CMK (cell line): Measurements from ENCODE around the gene GCDH.

ENCODE experiments used
- DNase-seq: peaks from one replicate; pipeline ENCODE4 v3.0.0-alpha.2; 2010; ENCODE audit warnings: low read depth

Gene GCDH

DNA sequence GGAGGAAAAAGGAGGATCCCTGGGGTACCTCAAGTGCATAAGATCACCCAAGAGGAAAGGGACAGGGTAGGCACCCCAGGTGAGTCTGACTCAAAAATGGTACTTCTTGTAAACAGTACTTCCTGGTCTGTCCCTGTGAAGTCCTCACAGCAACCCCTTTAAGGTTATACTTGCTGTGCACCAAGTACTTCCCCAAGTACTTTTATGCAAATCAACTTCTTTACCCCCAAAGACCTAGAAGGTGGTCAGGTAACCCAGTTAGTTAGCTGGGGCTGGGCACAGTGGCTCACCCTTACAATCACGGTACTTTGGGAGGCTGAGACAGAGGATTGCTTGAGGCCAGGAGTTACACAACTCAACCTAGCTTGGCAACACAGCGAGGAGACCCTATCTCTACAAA is 49.9 kb downstream of the GCDH start:
- DNase-seq: no peak

DNA sequence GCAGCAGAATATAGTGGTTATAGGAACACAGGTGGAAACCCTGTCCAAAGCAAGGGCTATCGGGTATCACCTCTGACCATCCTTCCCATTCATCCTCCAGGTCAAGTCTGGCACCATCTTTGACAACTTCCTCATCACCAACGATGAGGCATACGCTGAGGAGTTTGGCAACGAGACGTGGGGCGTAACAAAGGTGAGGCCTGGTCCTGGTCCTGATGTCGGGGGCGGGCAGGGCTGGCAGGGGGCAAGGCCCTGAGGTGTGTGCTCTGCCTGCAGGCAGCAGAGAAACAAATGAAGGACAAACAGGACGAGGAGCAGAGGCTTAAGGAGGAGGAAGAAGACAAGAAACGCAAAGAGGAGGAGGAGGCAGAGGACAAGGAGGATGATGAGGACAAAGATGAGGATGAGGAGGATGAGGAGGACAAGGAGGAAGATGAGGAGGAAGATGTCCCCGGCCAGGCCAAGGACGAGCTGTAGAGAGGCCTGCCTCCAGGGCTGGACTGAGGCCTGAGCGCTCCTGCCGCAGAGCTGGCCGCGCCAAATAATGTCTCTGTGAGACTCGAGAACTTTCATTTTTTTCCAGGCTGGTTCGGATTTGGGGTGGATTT is 52.6 kb downstream of the GCDH start:
- DNase-seq: no peak

DNA sequence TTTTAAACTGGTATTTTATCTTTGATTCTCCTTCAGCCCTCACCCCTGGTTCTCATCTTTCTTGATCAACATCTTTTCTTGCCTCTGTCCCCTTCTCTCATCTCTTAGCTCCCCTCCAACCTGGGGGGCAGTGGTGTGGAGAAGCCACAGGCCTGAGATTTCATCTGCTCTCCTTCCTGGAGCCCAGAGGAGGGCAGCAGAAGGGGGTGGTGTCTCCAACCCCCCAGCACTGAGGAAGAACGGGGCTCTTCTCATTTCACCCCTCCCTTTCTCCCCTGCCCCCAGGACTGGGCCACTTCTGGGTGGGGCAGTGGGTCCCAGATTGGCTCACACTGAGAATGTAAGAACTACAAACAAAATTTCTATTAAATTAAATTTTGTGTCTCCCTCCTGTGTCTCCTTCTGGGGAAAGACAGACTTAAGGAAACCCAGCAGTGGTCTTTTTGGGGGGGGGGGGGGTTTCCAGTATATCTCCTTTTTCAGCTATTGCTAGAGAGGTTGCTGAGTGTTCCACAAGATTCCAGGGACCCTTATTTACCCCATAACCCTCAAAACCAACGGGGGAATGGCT is 53.2 kb downstream of the GCDH start:
- no peak for DNase-seq

DNA sequence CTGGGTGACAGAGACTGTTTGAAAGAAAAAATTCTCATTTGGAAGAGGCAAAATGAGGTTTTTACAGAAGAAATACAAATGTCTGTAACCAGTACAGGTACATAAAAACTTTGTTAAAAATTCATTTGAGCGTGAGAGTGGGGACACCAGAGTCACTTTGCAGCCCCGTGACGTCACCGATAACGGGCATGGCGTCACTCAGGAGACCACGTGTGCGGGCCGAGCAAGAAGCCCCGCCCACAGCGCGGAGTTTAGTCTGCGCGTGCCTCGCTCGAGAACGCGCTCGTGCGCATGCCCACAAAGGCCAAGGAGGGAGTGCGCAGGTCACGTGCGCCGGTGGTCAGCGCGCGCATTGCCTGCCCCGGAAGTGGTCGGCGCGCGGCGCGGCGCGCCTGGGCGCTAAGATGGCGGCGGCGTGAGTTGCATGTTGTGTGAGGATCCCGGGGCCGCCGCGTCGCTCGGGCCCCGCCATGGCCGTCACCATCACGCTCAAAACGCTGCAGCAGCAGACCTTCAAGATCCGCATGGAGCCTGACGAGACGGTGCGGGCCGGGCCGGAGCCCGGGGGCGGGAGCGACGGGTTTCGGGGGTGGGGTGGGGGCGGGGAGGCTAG is 54.6 kb downstream of the GCDH start, which contains the start of gene RAD23A:
RAD23A (plus strand) TSS at position 384 of the 613 bp plus-strand sequence; CDS start at position 471, 87 bp downstream.
- peak; percentile 96 for DNase-seq

DNA sequence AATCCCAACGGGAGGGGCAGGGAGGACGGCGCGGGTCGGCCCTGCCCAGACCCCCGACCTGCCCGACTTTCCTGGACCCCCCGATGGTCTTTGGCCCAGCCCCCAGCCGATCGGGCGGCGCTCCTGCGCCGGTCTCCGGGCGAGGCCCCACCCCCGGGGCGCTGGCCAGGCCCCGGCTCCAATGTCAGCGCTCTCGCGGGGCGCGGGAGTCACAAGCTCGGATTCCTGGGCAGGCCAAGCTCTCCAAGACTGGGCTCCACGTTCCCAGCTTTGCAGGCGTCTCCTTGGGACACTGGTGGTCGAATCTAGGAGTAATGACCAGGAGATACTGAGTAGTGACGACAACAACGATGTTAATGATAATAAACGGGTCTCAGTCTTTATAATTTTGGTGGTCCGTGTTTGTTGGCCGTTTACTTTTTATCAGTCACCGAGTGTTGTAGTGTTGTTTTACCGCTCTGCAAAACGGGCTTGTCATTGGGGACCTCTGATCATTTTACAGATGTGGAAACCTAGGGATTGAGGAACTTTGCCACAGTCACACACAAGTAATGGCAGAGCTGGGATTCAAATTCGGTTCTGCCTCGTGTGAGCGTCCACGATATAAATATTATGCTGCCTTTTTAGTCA is 55.2 kb downstream of the GCDH start:
- peak; percentile 53 for DNase-seq

DNA sequence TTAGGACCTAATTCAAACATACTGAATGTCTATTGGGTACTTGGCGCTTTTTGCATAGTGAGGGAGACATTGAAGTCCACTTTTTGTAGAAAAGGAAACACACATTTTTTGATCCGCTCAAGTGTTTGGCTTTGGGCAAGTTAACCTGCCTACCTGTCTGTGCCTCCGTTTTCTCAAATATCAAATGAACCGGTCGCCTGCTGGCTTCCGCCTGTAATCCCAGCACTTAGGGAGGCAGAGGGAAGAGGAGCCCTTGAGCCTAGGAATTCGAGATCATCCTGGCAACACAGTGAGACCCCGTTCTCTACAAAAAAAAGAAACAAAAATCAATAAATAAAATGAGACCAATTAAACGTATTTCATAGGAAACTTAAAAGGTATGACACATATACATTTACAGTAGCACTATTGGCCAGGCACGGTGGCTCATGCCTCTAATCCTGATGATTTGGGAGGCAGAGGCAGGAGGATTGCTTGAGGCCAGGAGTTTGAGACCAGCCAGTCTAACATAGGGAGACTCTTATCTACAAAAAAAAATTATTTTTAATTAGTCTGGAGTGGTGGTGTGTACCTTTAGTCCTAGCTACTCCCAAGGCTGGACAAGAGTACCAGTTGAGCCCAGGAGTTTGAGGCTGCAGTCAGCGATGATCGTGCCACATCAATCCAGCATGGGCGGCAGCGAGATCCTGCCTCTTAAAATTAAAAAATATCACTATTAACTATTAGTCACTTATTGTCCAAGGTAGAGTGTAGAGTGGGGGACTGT is 56.0 kb downstream of the GCDH start:
- DNase-seq: no peak

DNA sequence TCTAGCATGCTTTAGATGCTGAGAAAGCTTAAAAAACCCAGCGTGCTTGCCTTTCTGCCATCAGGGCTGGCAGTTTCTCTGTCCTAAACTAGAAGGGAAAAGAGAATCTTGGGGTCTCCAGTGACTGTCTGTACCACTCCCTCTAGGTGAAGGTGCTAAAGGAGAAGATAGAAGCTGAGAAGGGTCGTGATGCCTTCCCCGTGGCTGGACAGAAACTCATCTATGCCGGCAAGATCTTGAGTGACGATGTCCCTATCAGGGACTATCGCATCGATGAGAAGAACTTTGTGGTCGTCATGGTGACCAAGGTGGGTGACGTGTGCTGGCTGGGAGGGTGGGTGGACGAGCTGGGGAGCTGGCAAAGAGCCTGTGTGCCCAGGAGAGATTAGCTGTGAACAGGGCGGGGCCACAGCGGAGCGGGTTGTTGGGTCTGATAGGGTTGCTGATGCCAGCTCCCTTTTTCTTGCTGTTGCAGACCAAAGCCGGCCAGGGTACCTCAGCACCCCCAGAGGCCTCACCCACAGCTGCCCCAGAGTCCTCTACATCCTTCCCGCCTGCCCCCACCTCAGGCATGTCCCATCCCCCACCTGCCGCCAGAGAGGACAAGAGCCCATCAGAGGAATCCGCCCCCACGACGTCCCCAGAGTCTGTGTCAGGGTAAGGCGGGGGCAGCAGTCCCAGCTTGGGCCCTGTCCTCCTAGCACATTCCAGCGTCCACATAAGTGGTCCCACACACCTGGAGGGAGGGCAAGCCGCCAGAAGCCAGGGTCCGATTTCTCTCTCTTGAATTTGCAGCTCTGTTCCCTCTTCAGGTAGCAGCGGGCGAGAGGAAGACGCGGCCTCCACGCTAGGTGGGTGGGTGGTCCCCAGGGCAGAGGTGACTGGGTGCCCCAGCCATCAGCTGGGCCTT is 57.0 kb downstream of the GCDH start:
- no peak for DNase-seq

DNA sequence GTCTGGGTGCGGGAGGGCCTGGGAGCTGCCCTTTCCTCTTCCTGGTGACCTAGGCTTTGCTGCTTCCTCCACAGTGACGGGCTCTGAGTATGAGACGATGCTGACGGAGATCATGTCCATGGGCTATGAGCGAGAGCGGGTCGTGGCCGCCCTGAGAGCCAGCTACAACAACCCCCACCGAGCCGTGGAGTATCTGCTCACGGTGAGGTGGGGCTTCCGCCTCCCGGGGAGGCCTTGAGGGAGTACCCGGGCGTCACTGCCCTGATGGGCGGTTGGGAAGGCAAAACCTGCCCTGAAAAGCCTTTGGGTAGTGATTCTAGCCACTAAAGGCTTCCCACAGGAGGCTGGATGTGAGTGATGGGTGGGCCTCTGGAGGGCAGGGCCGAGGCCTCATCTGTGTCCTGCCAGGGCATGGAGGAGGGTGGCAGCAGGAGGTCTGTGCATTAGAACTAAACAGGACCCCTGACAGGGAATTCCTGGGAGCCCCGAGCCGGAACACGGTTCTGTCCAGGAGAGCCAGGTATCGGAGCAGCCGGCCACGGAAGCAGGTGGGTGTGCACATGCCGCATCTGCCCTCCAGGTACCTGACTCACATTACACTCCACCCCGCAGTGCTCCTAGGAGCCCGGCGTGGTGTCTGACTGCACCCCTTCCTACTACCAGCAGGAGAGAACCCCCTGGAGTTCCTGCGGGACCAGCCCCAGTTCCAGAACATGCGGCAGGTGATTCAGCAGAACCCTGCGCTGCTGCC is 57.8 kb downstream of the GCDH start:
- no peak for DNase-seq
